Neutrophil (primary cell): ENCODE results near the gene PEX26.
A peak's percentile ranks its signal among the peaks of the same experiment; 100 is the strongest.

ENCODE experiments used
- H3K27ac ChIP-seq: fragments of 200-600 bp; sonication (generic); 2 replicates; pipeline ENCODE4 v1.5.1; 2016; ENCODE audit warnings: mild to moderate bottlenecking, moderate library complexity
- H3K27me3 ChIP-seq: fragments of 200-600 bp; sonication (generic); 2 replicates; pipeline ENCODE4 v1.6.0; 2016; ENCODE audit warnings: mild to moderate bottlenecking
- H3K36me3 ChIP-seq: fragments of 200-600 bp; sonication (generic); 2 replicates; pipeline ENCODE4 v1.5.1; 2017
- H3K4me1 ChIP-seq, 2 experiments: fragments of 200-600 bp in 1 of 2; sonication (generic) in 1 of 2; 1 replicate in 1 of 2; 2 replicates in 1 of 2; pipeline versions ENCODE4 v1.5.1 to v1.6.1; 2013 to 2016; ENCODE audit warnings: low read depth in 1 of 2, low read length in 1 of 2, mild to moderate bottlenecking in 1 of 2, moderate library complexity in 1 of 2; ENCODE audit not compliant: control insufficient read depth in 1 of 2, insufficient read depth in 1 of 2
- H3K4me3 ChIP-seq, 2 experiments: fragments of 200-600 bp in 1 of 2; sonication (generic) in 1 of 2; 1 replicate in 1 of 2; 2 replicates in 1 of 2; pipeline ENCODE4 v1.5.1; 2013 to 2016; ENCODE audit warnings: low read depth in 1 of 2, low read length in 1 of 2, mild to moderate bottlenecking in 1 of 2, moderate library complexity in 1 of 2
- H3K9me3 ChIP-seq: fragments of 200-600 bp; sonication (generic); 2 replicates; pipeline ENCODE4 v1.5.1; 2016
- CTCF ChIP-seq: fragments of 200-600 bp; sonication (generic); IDR thresholded peaks from 2 replicates; pipeline ENCODE4 v1.5.1; 2016; ENCODE audit warnings: antibody characterized with exemption

Gene PEX26

GRCh38 chr22:18078329-18079041 is 695 bp downstream of the PEX26 start:
- no peak for TF ChIP-seq CTCF
- peak overlapping the region; percentile 85 for H3K27ac ChIP-seq
- no peaks in the 10 kb centered on the region for H3K27me3 ChIP-seq
- no peaks in the 10 kb centered on the region for H3K9me3 ChIP-seq
- peaks cover 17 to 23% of the 10 kb centered on the region in 2 experiments for H3K4me1 ChIP-seq
- H3K4me3 ChIP-seq: peak overlapping the region; percentile 78 to 87
- peaks cover 29% of the 10 kb centered on the region for H3K36me3 ChIP-seq

GRCh38 chr22:18079706-18080233 is 2.0 kb downstream of the PEX26 start:
- no peak for TF ChIP-seq CTCF
- peaks cover 40% of the 10 kb centered on the region for H3K36me3 ChIP-seq
- no peak overlapping the region for H3K27ac ChIP-seq
- H3K9me3 ChIP-seq: no peaks in the 10 kb centered on the region
- no peaks in the 10 kb centered on the region for H3K27me3 ChIP-seq
- peaks cover 17 to 23% of the 10 kb centered on the region in 2 experiments for H3K4me1 ChIP-seq
- H3K4me3 ChIP-seq: no peak overlapping the region

DNA sequence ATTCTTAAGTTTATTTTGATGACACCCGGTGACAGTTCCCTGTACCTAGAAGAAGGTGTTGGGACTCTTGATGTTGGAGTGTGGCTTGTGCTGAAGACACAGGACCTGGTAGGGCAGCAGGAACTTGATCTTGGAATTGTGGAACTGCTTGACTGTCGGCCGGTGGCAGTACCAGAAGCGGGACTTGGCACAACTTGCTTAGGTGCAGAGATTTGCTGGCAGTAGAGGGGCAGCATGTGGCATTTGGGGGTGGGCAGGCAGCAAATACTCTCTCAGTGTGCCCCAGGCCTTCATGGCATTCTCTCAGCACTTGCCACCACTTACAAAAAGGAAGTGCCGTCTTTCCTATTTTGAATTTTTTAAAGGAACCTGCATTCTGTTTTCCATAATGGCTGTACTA is 3.6 kb downstream of the PEX26 start:
- no peak for TF ChIP-seq CTCF
- Histone ChIP-seq H3K27ac (no peak overlapping the region), H3K27me3 (no peaks in the 10 kb centered on the region), H3K9me3 (no peaks in the 10 kb centered on the region), H3K4me1 (peaks cover 17 to 21% of the 10 kb centered on the region in 2 experiments), H3K4me3 (no peak overlapping the region), H3K36me3 (peaks cover 56% of the 10 kb centered on the region)

GRCh38 chr22:18082467-18082866 is 4.7 kb downstream of the PEX26 start:
- H3K36me3 ChIP-seq: peaks cover 65% of the 10 kb centered on the region

DNA sequence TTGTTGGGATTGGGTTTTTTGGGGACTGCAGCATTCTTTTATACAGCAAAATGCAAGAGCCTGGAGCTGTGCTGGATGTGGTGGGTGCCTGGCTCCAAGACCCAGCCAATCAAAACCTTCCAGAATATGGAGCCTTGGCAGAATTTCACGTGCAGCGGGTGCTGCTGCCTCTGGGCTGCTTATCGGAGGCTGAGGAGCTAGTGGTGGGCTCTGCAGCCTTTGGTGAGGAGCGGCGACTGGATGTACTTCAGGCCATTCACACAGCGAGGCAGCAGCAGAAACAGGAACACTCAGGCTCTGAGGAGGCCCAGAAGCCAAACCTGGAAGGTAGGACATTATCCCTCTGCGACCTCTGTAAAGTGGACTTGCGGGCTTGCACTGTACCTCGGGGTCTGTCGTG is 5.6 kb downstream of the PEX26 start:
- peaks cover 5% of the 10 kb centered on the region in 2 experiments for H3K4me1 ChIP-seq
- no peak for TF ChIP-seq CTCF
- no peaks in the 10 kb centered on the region for H3K27me3 ChIP-seq
- H3K36me3 ChIP-seq: peaks cover 74% of the 10 kb centered on the region
- no peaks in the 10 kb centered on the region for H3K9me3 ChIP-seq
- H3K27ac ChIP-seq: no peak overlapping the region
- H3K4me3 ChIP-seq: no peak overlapping the region

More at GRCh38 chr22:18082467-18082866, 4.7 kb downstream of the PEX26 start:
- H3K27me3 ChIP-seq: no peaks in the 10 kb centered on the region
- H3K9me3 ChIP-seq: no peaks in the 10 kb centered on the region
- peaks cover 9 to 11% of the 10 kb centered on the region in 2 experiments for H3K4me1 ChIP-seq
- no peak for TF ChIP-seq CTCF
- H3K4me3 ChIP-seq: no peak overlapping the region
- H3K27ac ChIP-seq: no peak overlapping the region
